HG02852 (cell line): ENCODE data around the gene ALPK1.
"Not testable (repeated sequence)": the region's sequence is repeated elsewhere in the genome, so short reads cannot be mapped to it uniquely, and the experiment has no call there.

Experiments used
- ATAC-seq: cut with Tn5 transposase; IDR thresholded peaks from one replicate; pipeline ENCODE4 v1.9.1; 2021; ENCODE audit warnings: mild to moderate bottlenecking, moderate library complexity; ENCODE audit not compliant: unreplicated experiment

ALPK1 gene

GRCh38 chr4:112377594-112378242 is 80.5 kb downstream of the ALPK1 start:
- ATAC-seq = no peak

- ATAC-seq = no peak
Measured at GRCh38 chr4:112378243-112378620, 81.1 kb downstream of the ALPK1 start.

- no peak for ATAC-seq
Measured at GRCh38 chr4:112378858-112379257, 81.7 kb downstream of the ALPK1 start.

GRCh38 chr4:112379306-112379705 is 82.1 kb downstream of the ALPK1 start:
- ATAC-seq = no peak

GRCh38 chr4:112381996-112382692 is 85.0 kb downstream of the ALPK1 start:
- no peak for ATAC-seq

- no peak for ATAC-seq
Measured at GRCh38 chr4:112386071-112386470, 88.9 kb downstream of the ALPK1 start.

GRCh38 chr4:112402098-112402497 is 104.9 kb downstream of the ALPK1 start:
- no peak for ATAC-seq

- ATAC-seq = no peak
Measured at GRCh38 chr4:112403101-112403945, 106.2 kb downstream of the ALPK1 start.

GRCh38 chr4:112410364-112410763 is 113.2 kb downstream of the ALPK1 start:
- ATAC-seq = no peak

GRCh38 chr4:112410804-112411203 is 113.6 kb downstream of the ALPK1 start:
- ATAC-seq = no peak

GRCh38 chr4:112411781-112412550 is 114.8 kb downstream of the ALPK1 start:
- no peak for ATAC-seq

GRCh38 chr4:112416464-112416863 is 119.3 kb downstream of the ALPK1 start:
- ATAC-seq = no peak

- no peak for ATAC-seq
Measured at GRCh38 chr4:112418092-112418491, 120.9 kb downstream of the ALPK1 start.

GRCh38 chr4:112421911-112422310 is 124.7 kb downstream of the ALPK1 start:
- ATAC-seq = no peak

- no peak for ATAC-seq
Measured at GRCh38 chr4:112422644-112423043, 125.5 kb downstream of the ALPK1 start.

- ATAC-seq = no peak
Measured at GRCh38 chr4:112423591-112423990, 126.4 kb downstream of the ALPK1 start.

- ATAC-seq = no peak
Measured at GRCh38 chr4:112425823-112426222, 128.7 kb downstream of the ALPK1 start.

- ATAC-seq = no peak
Measured at GRCh38 chr4:112426416-112426815, 129.2 kb downstream of the ALPK1 start.

GRCh38 chr4:112431158-112431557 is 134.0 kb downstream of the ALPK1 start:
- ATAC-seq = no peak

- ATAC-seq = no peak
Measured at GRCh38 chr4:112436987-112437386, 139.8 kb downstream of the ALPK1 start.

GRCh38 chr4:112442226-112442625 is 145.1 kb downstream of the ALPK1 start:
- not testable (repeated sequence) for ATAC-seq
